CD4-positive, alpha-beta T cell (primary cell): ENCODE data around the gene PAK1. TPM values are rescaled to one million over a fixed set of nuclear protein-coding genes. Genes with fewer than 3 reads are reported as not detected.

Experiments
- ATAC-seq: fragments of 200-7000 bp; cut with Tn5 transposase; one replicate; pipeline ENCODE4 v1.10.0; 2022; ENCODE audit warnings: mild to moderate bottlenecking; ENCODE audit not compliant: poor library complexity
- CTCF ChIA-PET: fragments of 350-600 bp; sonication (Branson Sonifier 250); formaldehyde crosslinking; loops from one replicate; lab custom pipeline; 2021; ENCODE audit warnings: antibody characterized with exemption, inconsistent platforms; lab: Charles Lee
- POLR2A ChIA-PET: fragments of 350-600 bp; sonication (Branson Sonifier 250); formaldehyde crosslinking; loops from one replicate; lab custom pipeline; 2021; ENCODE audit warnings: antibody characterized with exemption, inconsistent platforms; lab: Charles Lee
- DNase-seq, 14 experiments: peaks; one replicate each; pipeline ENCODE4 v3.0.0-alpha.2; 2013 to 2020; ENCODE audit warnings: mixed read lengths in 2 of 14
- H3K27ac ChIP-seq, 2 donors: one replicate each; pipeline versions ENCODE4 v1.5.1 to v1.7.0; 2013; ENCODE audit warnings: low read length in 2 of 2, low read depth in 1 of 2, mild to moderate bottlenecking in 1 of 2
- H3K27me3 ChIP-seq, 2 experiments: 1 replicate in 1 of 2; 2 replicates in 1 of 2; pipeline versions ENCODE4 v1.6.1 to v1.7.0; 2013; ENCODE audit warnings: low read length in 2 of 2, control low read depth in 1 of 2, mild to moderate bottlenecking in 1 of 2, moderate library complexity in 1 of 2; ENCODE audit not compliant: insufficient read depth in 2 of 2, control insufficient read depth in 1 of 2
- H3K36me3 ChIP-seq: one replicate; pipeline ENCODE4 v1.6.1; 2013; ENCODE audit warnings: low read length, control low read depth; ENCODE audit not compliant: insufficient read depth
- H3K4me1 ChIP-seq: one replicate; pipeline ENCODE4 v1.6.1; 2013; ENCODE audit warnings: low read length, control low read depth; ENCODE audit not compliant: insufficient read depth
- H3K4me3 ChIP-seq: one replicate; pipeline ENCODE4 v1.5.1; 2013; ENCODE audit warnings: mild to moderate bottlenecking, low read length, moderate library complexity
- H3K9me3 ChIP-seq, 2 experiments: 1 replicate in 1 of 2; 2 replicates in 1 of 2; pipeline versions ENCODE4 v1.6.1 to v1.7.0; 2013; ENCODE audit warnings: low read length in 2 of 2, mild to moderate bottlenecking in 2 of 2, control low read depth in 1 of 2, moderate library complexity in 1 of 2; ENCODE audit not compliant: control insufficient read depth in 1 of 2, insufficient read depth in 1 of 2
- H3K27ac Mint-ChIP-seq: one replicate; pipeline ENCODE4 v1.8.0; 2020; ENCODE audit warnings: mixed read lengths
- H3K27me3 Mint-ChIP-seq: one replicate; pipeline ENCODE4 v1.8.0; 2021; ENCODE audit warnings: mixed read lengths
- H3K36me3 Mint-ChIP-seq: one replicate; pipeline ENCODE4 v1.8.0; 2021; ENCODE audit warnings: low read depth, mixed read lengths
- H3K4me1 Mint-ChIP-seq: one replicate; pipeline ENCODE4 v1.8.0; 2021; ENCODE audit warnings: low read depth, mixed read lengths
- H3K4me3 Mint-ChIP-seq: one replicate; pipeline ENCODE4 v1.8.0; 2020; ENCODE audit warnings: mild to moderate bottlenecking, mixed read lengths
- H3K9me3 Mint-ChIP-seq: one replicate; pipeline ENCODE4 v1.8.0; 2020; ENCODE audit warnings: mixed read lengths
- CTCF ChIP-seq: fragments of 200-600 bp; IDR thresholded peaks from one replicate; pipeline ENCODE4 v1.8.0; 2022; ENCODE audit warnings: antibody characterized with exemption, mild to moderate bottlenecking
- intact Hi-C, 2 experiments: fragments of 100-400 bp; cut with DNase I in 1 of 2; cut with micrococcal nuclease in 1 of 2; formaldehyde crosslinking; loops; one replicate each; pipeline versions ENCODE4 v1.15.1 to v1.9.0; 2023 to 2025; cut with DNase I, micrococcal nuclease
- total RNA-seq, 174 experiments: library from RNA in 2 of 174; stranded (reverse) in 2 of 174; gene quantifications; one replicate each; pipeline ENCODE4 v1.2.3 and lab custom pipeline; 2021 to 2026

The PAK1 gene
- total RNA-seq, 2 experiments from 2014 or later = 6.9 to 12.6 TPM

- ChIA-PET CTCF (no interaction called here), POLR2A (no interaction called here)
- Mint-ChIP-seq H3K4me1 (no peaks in the 10 kb centered on the region), H3K27me3 (peaks cover 5% of the 10 kb centered on the region), H3K4me3 (no peak overlapping the region), H3K9me3 (no peaks in the 10 kb centered on the region), H3K27ac (no peak overlapping the region), H3K36me3 (no peaks in the 10 kb centered on the region)
- no peak for TF ChIP-seq CTCF
- DNase-seq (no peak), ATAC-seq (no peak)
- intact Hi-C loops = no loop called here
- Histone ChIP-seq H3K36me3 (no peaks in the 10 kb centered on the region), H3K9me3 (no peaks in the 10 kb centered on the region), H3K27ac (no peak overlapping the region), H3K4me1 (no peaks in the 10 kb centered on the region), H3K27me3 (no peaks in the 10 kb centered on the region), H3K4me3 (no peak overlapping the region)
These were observed 48.5 kb downstream of the PAK1 start for GRCh38 chr11:77425346-77425745.

GRCh38 chr11:77424644-77425043 lies 49.2 kb downstream of the PAK1 start:
- intact Hi-C loops = no loop called here
- H3K4me3 ChIP-seq = no peak overlapping the region
- no peaks in the 10 kb centered on the region for H3K4me1 ChIP-seq
- ATAC-seq = no peak
- H3K36me3 ChIP-seq = no peaks in the 10 kb centered on the region
- CTCF ChIA-PET = no interaction called here
- Mint-ChIP-seq H3K27ac (no peak overlapping the region), H3K4me1 (no peaks in the 10 kb centered on the region), H3K4me3 (no peak overlapping the region), H3K36me3 (no peaks in the 10 kb centered on the region), H3K27me3 (peaks cover 5% of the 10 kb centered on the region), H3K9me3 (no peaks in the 10 kb centered on the region)
- no peak for DNase-seq
- no peaks in the 10 kb centered on the region for H3K9me3 ChIP-seq
- POLR2A ChIA-PET = no interaction called here
- no peak overlapping the region for H3K27ac ChIP-seq
- no peaks in the 10 kb centered on the region for H3K27me3 ChIP-seq
- no peak for TF ChIP-seq CTCF

GRCh38 chr11:77423624-77424023 lies 50.3 kb downstream of the PAK1 start:
- Histone ChIP-seq H3K36me3 (no peaks in the 10 kb centered on the region), H3K9me3 (no peaks in the 10 kb centered on the region), H3K4me3 (no peak overlapping the region), H3K4me1 (no peaks in the 10 kb centered on the region), H3K27me3 (no peaks in the 10 kb centered on the region), H3K27ac (no peak overlapping the region)
- Mint-ChIP-seq H3K9me3 (no peaks in the 10 kb centered on the region), H3K4me1 (no peaks in the 10 kb centered on the region), H3K36me3 (no peaks in the 10 kb centered on the region), H3K4me3 (no peak overlapping the region), H3K27me3 (peaks cover 5% of the 10 kb centered on the region), H3K27ac (no peak overlapping the region)
- no peak for TF ChIP-seq CTCF
- POLR2A ChIA-PET = no interaction called here
- no peak for DNase-seq
- no peak for ATAC-seq
- intact Hi-C loops = no loop called here
- CTCF ChIA-PET = no interaction called here
